ENCODE results near the gene CACNA1C.

- TF ChIP-seq CTCF (conservative IDR thresholded peaks at IDR 0.05) (no peak), EZH2 (IDR thresholded peaks at IDR 0.05; ENCODE audit: low read depth) (no peak)
Measured at GRCh38 chr12:2212971-2213869, 160.4 kb downstream of the CACNA1C start.

Measured in PC-9 (cell line).